Left colon (tissue), 2 donors: ENCODE results near the gene SKAP1. TPM values are rescaled to one million over a fixed set of nuclear protein-coding genes. Genes with fewer than 3 reads are reported as not detected.
"Not testable (repeated sequence)": the region's sequence is repeated elsewhere in the genome, so short reads cannot be mapped to it uniquely, and the experiment has no call there.

ENCODE experiments used
- ATAC-seq: fragments of 200-7000 bp; cut with Tn5 transposase; one replicate; pipeline ENCODE4 v1.9.1; 2020; ENCODE audit warnings: mild to moderate bottlenecking, moderate library complexity
- DNase-seq, 2 donors: peaks; one replicate each; pipeline ENCODE4 v3.0.0-alpha.2; 2020
- intact Hi-C, 2 donors: fragments of 100-400 bp; cut with DNase I in 1 of 2; cut with micrococcal nuclease in 1 of 2; formaldehyde crosslinking; loops; one replicate each; pipeline versions ENCODE4 v1.11.2 to v1.14.0; 2022; cut with DNase I, micrococcal nuclease
- total RNA-seq, 2 donors: library from RNA; stranded (reverse); fragmentation: NEBNext Ultra II Directional; extraction: Animal tissue kit (Norgen Biotek cat#: 25700); gene quantifications; one replicate each; pipeline ENCODE4 v1.2.1, GENCODE V29; 2021
- donor health status: DM: no; HTN: no; CAD: no.
- donor health status: DM: yes; HTN: yes; CAD: no.

SKAP1 gene
- total RNA-seq, 2 donors from 2014 or later = 1.2 to 2.5 TPM

DNA sequence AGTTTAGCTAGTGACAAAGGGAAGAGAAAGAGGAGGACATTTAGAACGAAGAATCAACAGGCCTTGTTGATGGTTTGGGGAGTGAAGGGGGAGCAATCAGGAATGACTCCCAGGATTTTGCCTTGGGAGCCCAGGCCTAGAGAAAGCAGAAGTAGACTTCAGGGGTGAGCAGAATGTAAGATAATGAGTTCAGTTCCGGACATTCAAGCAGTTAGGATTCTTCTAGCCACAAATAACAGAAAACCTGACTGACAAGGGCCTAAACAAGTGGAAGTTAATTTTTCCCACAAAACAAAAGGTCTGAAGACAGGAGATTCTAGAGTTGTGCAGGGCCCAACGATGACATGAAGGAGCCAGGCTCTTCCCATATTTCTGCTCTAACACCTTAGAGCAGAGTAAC, 45.9 kb downstream of the SKAP1 start:
- no peak for DNase-seq
- intact Hi-C loops = no loop called here
- ATAC-seq = no peak

DNA sequence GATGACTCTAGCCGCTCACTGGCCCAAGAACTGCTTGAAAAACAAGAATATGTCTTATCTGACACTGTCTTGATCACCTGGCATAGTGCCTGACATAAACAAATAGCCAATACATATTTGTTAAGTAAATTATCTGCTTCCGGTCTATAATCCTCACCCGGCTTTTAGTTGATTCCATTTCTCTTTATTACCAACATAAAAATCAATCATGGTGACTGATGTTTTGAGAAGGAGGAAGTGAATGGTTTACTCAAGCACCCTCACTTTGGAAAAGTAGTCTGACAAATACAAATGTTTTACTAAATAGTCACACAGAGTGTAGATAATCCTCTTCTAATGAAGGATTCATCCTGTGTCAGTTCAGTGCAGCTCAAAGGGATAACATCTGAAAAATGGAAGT, 47.0 kb downstream of the SKAP1 start:
- intact Hi-C loops = no loop called here

DNA sequence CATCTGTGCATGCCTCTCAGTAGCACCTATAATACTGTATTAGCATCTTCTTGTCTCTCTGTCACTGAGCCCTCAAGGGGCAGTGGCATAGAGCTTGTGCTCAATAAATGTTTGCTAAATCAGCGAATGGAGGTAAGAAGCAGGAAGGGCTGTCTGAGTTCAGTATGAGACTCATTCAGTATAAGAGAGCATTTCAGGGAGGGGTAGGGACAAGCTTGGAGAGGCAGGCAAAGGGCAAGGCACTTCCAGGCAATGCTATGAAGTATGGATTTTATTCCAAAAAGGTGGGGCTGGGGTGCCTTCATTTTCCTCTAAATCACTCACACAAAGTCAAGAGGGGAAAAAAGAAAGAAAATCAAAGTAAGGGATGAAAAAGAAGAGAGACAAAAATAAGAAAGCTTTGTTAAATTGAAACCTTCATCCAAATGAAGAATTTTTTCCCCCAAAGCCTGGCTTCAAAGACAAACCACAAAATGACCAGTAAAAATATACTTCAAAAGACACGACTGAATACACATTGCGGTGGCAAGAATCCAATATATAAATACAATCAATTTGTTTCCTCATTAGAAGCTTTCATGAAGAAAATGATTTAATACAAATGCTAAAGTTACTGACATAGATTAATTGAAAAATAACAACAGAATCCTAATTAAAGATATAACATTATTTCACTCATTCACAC, 51.2 kb downstream of the SKAP1 start:
- intact Hi-C loops = no loop called here
- DNase-seq = no peak
- ATAC-seq = no peak

More for the DNA sequence above, 47.0 kb downstream of the SKAP1 start:
- ATAC-seq (peak; percentile 48), DNase-seq (no peak)

DNA sequence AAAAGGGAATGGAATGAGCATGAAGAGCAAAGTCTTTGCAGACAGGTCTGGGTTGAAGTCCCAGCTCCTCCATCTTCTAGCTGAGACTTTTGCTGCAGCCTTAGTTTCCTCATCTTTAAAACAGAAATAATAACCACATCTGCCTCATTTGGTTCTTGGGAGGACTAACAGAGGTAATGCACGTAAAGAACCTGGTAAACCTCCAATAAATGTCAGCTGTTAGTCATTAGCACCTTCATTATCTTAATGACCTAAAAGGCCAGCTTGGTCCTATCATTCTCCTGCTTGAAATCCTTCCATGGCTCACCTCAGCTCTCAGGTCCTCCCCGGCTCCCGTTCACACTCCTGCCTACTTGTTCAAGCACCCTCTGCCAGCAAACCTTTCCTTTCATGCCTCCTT, 51.8 kb downstream of the SKAP1 start:
- ATAC-seq = no peak
- intact Hi-C loops = no loop called here
- DNase-seq = no peak

DNA sequence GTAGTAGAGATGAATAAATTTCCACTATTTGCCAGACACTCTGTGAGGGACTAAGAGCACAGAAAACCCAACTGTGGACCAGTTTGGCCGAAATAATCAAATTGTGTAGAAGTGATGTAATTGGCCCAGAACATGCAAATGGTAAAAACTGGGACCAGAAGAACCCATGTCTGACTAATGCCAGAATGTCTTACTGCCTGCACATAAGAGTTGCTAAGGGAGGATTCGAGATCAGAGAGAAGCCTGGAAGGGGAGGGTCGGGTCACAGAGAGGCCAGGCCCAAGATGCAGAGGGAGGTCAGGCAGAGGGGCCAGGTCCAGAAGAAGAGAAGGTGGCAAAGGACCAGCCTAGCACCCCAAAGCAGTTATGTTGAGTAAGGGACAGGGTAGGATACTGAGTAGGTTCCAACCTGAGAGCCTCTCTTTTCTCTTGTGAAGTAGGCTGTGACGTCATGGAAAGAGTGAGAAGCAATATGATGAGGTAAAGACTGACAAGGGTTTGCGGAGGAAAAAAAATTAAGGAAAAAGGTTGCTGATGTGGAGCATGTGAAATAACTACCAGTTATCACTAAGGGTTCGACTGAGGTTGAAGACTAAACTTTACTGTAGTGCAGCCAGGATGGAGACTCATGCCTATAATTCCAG, 53.2 kb downstream of the SKAP1 start:
- intact Hi-C loops = no loop called here
- DNase-seq (no peak), ATAC-seq (no peak)

DNA sequence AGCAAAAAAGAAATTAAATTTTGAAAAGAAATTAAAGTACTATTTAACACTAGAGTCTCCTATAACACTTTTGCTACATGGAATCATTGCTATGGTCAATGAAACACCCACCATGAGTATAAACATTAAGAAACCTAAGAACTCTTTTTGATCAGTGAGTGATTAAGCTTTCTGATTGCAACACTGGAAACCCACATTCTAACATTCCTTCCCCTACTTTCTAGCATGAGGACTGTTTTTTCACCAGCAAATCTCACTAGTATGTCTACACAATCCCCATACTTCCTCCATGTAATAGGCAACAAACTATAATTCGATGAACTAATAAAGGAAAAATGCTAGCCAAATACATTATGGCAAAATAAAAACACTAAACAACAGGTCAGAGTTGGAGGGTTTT, 54.7 kb downstream of the SKAP1 start:
- intact Hi-C loops = no loop called here
- DNase-seq (no peak), ATAC-seq (no peak)

DNA sequence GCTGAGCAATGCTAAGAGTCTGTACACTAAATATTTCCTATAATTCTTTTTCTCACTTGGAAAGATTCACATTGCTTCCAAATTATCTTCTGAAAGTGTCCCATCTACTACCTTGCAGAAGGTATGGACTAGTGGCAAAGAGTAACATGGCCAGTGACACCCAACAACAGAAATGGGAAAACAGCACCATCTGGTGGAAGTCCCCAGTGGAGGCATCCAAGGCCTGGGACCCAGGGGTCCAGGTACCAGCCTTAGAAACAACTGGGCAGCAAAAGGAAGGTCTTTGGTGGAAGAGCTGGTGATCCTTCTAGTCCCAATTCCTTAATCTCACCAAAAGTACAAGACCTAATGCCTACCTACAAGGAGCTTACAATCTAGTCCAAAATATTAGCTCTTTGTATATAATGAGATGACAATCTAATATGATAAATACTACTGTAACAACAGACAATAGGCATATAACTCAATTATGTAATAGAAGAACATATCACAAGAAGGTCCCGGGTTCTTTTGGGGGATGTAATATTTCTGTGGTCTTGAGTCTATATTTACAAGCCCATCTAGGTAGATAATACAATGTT, 55.3 kb downstream of the SKAP1 start:
- intact Hi-C loops = no loop called here
- ATAC-seq = peak; percentile 95
- DNase-seq = peak; percentile 31 to 49

DNA sequence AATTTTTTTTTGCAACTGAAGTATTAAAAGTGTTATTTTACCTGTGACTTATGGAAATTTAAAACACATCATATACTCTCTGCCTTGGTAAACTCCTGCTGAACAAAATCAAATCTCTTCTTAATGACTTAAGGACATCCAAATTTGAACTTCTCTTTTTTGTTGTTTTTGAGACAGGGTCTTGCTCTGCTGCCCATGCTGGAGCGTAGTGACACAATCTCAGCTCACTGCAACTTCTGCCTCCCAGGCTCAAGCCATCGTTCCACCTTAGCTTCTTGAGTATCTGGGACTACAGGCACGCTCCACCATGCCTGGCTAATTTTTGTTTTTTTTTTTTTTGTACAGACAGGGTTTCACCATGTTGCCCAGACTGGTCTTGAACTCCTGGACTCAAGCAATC, 56.1 kb downstream of the SKAP1 start:
- intact Hi-C loops = no loop called here
- ATAC-seq (no peak), DNase-seq (no peak)

DNA sequence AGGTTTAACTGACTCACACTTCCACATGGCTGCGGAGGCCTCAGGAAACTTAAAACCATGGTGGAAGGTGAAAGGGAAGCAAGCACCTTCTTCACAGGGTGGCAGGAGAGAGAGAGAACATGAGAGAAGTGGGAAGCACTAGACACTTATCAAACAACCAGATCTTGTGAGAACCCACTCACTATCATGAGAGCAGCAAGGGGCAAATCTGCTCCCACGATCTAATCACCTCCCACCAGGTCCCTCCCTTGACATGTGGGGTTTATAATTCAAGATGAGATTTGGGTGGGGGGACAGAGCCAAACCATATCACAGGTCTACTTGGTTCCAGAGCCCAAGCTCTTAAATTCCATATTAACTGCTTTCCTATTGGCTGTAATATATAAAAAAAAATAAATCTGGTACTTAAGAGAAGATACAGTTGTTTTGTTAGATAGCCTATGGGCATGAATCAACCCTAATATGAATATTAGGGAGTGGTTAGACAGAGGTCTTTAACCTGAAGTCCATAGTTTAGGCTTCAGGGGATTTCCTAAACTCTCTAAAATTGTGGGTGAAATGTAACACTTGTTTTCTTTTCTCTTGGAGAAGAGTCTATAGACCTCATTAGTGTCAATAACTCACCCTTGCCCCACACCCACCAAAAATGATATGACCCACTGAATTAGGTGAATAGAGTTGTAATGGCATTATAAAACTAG, 56.7 kb downstream of the SKAP1 start:
- no peak for DNase-seq
- intact Hi-C loops = no loop called here
- ATAC-seq = no peak

DNA sequence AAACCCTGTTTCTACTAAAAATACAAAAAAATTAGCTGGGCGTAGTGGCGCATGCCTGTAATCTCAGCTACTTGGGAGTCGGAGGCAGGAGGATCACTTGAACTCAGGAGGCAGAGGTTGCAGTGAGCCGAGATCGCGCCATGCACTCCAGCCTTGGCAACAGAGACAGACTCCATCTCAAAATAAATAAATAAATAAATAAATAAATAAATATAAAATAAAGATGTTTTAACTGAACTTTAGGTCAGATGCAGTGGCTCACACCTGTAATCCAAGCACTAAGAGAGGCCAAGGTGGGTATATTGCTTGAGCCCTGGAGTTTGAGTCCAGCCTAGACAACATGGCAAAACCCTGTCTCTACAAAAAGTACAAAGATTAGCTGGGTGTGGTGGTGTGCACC, 61.0 kb downstream of the SKAP1 start:
- not testable (repeated sequence) for ATAC-seq, DNase-seq
- intact Hi-C loops = loop anchor here in 1 of 2 donors (10.0 kb wide), 1 partner anchor 96 kb away; no protein-coding TSS in a partner anchor

DNA sequence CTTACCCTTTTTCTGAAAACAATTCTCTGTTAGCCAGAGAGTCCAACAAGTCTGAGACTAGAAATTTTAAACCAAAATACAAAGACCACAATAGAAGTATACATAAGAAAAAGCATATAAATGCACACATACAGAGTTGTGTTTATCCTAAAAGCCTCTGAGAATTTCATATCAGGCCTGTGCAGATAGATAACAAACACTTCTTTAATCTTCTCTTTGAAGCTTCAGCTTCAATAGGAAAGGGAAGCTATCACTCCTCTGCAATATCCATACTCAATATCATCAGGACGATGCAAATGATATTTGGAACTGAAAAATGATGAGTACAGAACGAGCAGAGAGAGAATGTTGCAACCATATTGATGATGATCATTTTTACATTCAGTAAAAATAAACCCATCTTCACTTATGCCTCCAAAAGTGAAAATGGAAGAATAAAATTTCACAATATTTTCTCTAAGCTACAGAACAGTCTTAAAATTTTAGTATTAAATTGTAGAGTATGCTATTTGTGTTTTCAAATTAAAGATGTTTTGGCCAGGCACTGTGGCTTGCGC, 61.6 kb downstream of the SKAP1 start:
- no peak for ATAC-seq
- DNase-seq = no peak
- intact Hi-C loops = loop anchor here in 1 of 2 donors (10.0 kb wide), 1 partner anchor 96 kb away; no protein-coding TSS in a partner anchor

DNA sequence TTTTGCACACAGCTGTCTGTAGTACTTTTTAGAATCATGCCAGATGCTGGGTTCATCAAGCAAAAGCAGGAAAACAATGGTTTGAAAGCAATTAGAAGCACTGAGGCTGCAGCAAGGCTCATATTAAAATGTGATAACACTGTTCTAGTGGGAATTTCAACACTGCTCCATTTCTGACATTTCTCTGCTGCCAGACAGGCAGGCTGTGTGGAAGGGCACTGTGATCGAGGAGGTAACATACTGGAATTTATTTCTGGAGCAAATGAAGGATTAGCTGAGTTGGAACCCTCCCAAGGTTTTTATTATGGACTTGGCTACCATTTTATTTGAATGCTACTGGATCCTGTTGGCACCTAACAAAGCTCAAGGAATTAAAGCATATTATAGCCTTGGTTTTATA, 66.9 kb downstream of the SKAP1 start:
- intact Hi-C loops = loop anchor here in 1 of 2 donors (10.0 kb wide), 1 partner anchor 102 kb away; no protein-coding TSS in a partner anchor
- no peak for ATAC-seq

DNA sequence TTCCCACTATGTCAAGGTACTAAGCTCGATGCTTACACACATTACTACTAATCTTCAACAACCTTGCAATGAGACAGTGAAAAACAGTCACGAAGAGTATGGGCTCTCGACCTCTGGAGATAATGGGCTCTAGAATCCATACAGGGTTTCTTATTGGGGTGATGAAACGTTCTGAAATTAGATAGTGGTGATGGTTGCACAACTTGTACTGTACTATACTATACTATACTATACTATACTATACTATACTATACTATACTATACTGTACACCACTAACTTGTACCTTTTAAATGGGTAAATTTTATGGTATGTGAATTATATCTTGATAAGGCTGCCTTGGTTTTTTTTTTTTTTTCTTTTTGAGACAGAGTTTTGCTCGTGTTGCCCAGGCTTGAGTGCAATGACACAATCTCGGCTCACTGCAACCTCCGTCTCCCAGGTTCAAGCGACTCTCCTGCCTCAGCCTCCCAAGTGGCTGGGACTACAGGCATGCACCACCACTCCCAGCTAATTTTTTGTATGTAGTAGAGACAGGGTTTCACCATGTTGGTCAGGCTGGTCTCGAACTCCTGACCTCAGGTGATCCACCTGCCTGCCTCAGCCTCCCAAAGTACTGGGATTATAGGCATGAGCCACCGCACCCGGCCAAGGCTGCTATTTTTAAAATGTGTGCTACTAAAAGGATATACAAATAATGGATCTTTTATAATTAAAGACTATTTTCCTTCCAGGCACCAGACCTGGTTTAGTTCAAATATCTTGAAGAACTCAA, 69.0 kb downstream of the SKAP1 start:
- intact Hi-C loops = loop anchor here in 1 of 2 donors (10.0 kb wide), 1 partner anchor 104 kb away; no protein-coding TSS in a partner anchor
- DNase-seq, ATAC-seq: not testable (repeated sequence)

More for the DNA sequence above, 66.9 kb downstream of the SKAP1 start:
- no peak for DNase-seq

DNA sequence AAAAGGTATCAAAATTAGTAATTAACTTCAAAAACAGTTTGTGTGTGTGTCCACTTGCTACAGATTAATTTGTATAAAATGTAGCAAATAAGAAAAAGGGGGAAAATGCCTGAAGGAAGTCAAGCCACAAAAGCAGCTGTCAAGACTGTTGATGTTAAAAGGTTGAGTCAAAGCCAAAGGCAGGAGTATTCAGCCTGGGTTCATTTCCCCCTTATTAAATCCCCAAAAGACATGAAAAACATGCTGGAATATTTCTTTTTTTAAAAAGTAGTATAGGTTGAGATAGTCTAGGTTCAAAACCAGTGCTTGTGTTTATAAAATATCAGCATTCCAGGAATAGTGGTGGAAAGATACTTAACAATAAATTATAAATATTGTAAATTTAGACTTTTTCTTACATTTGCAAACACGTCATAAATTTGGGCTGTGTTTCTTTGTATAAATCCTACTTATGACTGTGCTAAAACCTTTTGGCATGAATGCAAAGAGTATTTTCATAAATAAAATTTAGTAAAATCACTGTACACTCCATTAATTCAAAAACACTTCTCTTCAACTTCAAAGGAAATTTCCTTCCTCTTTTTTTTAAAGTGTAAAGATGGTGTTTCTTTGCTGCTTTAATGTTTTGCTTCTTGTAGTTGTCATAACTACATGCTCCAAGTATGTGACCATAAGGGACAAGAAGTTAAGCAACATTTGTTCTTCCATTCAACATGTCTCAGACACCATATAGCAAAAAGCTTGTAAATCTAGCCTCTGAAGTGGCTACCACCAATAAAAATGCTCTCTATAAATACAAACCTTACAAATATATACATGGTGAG, 72.0 kb downstream of the SKAP1 start:
- ATAC-seq (no peak), DNase-seq (no peak)
- intact Hi-C loops = no loop called here

DNA sequence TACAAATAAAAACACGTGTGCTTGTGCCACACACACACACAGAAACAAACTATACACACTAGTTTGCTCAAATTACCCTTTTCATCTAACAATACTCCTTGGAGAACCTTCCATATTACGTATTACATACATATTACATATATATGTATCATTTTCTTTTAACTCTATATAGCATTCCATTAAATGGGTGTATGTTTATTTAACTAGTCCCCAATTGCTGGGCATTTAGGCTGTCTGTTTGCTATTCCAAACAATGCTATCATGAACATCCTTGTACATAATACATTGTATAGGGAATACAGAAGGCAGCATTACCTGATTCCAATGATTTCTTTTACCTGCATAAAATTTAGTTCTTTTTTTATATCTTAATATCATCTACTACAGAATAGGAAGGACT, 73.1 kb downstream of the SKAP1 start:
- ATAC-seq (no peak), DNase-seq (no peak)
- intact Hi-C loops = no loop called here

DNA sequence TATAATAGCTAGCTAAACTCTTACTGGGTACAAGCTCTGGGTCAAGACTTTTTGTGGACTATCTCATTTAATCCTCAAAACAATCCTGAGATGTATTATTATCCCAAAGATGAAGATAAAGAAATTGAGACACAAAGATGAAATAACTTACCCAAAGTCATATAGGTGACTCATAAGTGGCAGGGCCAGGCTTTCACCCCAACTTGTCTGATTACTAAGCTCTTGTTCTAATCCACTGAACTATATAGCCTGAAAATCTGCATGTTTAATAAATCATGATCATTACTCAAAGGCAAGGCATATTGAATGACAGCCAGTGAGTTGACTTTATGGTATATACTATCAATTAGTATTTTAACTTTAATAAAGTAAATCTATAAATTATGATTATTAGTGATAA, 77.4 kb downstream of the SKAP1 start:
- intact Hi-C loops = no loop called here
- DNase-seq (no peak), ATAC-seq (no peak)

DNA sequence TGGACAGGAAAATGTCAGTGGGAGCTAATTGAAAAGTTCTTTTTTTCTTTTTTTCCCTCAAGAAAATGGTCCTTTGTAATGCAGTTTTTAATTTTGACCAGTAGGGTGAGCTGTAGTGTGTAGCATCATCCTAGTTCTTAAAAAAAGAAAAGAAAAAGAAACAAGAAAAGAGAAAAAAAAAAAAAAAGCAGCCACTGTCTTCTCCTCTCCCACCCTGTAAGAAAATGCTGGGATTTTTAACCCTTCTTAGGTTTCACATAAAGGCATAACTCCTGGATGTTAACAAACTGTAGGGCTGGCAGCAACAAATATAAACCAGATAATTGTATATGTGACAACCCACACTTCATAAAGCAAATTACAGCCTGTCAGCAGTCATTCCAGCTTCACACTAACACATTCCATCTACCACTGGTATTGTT, 78.1 kb downstream of the SKAP1 start:
- intact Hi-C loops = no loop called here

DNA sequence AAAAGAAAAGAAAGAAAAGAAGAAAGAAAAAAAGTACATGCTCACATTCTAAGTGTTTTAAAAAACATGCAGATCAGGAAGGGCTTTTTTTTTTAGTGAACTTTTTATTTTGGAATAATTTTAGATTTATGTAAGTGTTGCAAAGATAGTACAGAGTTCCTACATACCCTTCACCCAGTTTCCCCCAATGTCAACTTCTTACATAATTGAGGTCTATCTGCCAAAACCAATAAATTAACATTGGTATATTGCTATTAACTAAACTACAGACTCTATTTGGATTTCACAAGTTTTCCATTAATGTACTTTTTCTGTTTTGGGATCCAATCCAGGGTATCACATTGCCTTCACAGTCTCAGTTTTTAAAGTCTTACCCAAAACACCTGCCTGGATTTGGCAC, 81.7 kb downstream of the SKAP1 start:
- intact Hi-C loops = no loop called here
- no peak for DNase-seq
- ATAC-seq = no peak

More for the DNA sequence above, 78.1 kb downstream of the SKAP1 start:
- no peak for DNase-seq
- ATAC-seq = no peak
